Vagina (tissue), 2 donors: Measurements from ENCODE around the gene TMEM236.

Experiments used
- CTCF ChIP-seq, 3 experiments: fragments of 450-650 bp in 2 of 3; fragments of 200-600 bp in 1 of 3; sonication (generic) in 1 of 3; IDR thresholded peaks; one replicate each; pipeline ENCODE4 v1.5.1; 2017 to 2019; ENCODE audit warnings: antibody characterized with exemption in 3 of 3, mild to moderate bottlenecking in 2 of 3, moderate library complexity in 2 of 3
- POLR2A ChIP-seq, 2 donors: fragments of 450-650 bp; IDR thresholded peaks; one replicate each; pipeline ENCODE4 v1.6.1; 2017; ENCODE audit warnings: antibody characterized with exemption in 2 of 2, mild to moderate bottlenecking in 2 of 2, moderate library complexity in 2 of 2
- POLR2AphosphoS5 ChIP-seq, 2 donors: sonication (generic); formaldehyde crosslinking; IDR thresholded peaks; one replicate each; pipeline ENCODE4 v1.9.0; 2017; ENCODE audit warnings: antibody characterized with exemption in 2 of 2, mild to moderate bottlenecking in 2 of 2, low read depth in 1 of 2; ENCODE audit not compliant: insufficient read depth in 1 of 2

- TF ChIP-seq POLR2A (IDR thresholded peaks at IDR 0.05): no peak
- no peak for TF ChIP-seq CTCF (IDR thresholded peaks at IDR 0.05)
- TF ChIP-seq POLR2AphosphoS5 (IDR thresholded peaks at IDR 0.05; ENCODE audit: insufficient read depth in 1 of 2, low read depth in 1 of 2): no peak
These were observed 49.5 kb downstream of the TMEM236 start for GRCh38 chr10:17801507-17801906.
